Pons (tissue), 1 donor: ENCODE results near the gene ADAMTS14.
"Not testable (repeated sequence)": the region's sequence is repeated elsewhere in the genome, so short reads cannot be mapped to it uniquely, and the experiment has no call there.

Experiments
- DNase-seq: peaks from one replicate; pipeline ENCODE4 v3.0.0-alpha.2; 2016; ENCODE audit warnings: low spot score

The ADAMTS14 gene, protein sequence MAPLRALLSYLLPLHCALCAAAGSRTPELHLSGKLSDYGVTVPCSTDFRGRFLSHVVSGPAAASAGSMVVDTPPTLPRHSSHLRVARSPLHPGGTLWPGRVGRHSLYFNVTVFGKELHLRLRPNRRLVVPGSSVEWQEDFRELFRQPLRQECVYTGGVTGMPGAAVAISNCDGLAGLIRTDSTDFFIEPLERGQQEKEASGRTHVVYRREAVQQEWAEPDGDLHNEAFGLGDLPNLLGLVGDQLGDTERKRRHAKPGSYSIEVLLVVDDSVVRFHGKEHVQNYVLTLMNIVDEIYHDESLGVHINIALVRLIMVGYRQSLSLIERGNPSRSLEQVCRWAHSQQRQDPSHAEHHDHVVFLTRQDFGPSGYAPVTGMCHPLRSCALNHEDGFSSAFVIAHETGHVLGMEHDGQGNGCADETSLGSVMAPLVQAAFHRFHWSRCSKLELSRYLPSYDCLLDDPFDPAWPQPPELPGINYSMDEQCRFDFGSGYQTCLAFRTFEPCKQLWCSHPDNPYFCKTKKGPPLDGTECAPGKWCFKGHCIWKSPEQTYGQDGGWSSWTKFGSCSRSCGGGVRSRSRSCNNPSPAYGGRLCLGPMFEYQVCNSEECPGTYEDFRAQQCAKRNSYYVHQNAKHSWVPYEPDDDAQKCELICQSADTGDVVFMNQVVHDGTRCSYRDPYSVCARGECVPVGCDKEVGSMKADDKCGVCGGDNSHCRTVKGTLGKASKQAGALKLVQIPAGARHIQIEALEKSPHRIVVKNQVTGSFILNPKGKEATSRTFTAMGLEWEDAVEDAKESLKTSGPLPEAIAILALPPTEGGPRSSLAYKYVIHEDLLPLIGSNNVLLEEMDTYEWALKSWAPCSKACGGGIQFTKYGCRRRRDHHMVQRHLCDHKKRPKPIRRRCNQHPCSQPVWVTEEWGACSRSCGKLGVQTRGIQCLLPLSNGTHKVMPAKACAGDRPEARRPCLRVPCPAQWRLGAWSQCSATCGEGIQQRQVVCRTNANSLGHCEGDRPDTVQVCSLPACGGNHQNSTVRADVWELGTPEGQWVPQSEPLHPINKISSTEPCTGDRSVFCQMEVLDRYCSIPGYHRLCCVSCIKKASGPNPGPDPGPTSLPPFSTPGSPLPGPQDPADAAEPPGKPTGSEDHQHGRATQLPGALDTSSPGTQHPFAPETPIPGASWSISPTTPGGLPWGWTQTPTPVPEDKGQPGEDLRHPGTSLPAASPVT

DNA sequence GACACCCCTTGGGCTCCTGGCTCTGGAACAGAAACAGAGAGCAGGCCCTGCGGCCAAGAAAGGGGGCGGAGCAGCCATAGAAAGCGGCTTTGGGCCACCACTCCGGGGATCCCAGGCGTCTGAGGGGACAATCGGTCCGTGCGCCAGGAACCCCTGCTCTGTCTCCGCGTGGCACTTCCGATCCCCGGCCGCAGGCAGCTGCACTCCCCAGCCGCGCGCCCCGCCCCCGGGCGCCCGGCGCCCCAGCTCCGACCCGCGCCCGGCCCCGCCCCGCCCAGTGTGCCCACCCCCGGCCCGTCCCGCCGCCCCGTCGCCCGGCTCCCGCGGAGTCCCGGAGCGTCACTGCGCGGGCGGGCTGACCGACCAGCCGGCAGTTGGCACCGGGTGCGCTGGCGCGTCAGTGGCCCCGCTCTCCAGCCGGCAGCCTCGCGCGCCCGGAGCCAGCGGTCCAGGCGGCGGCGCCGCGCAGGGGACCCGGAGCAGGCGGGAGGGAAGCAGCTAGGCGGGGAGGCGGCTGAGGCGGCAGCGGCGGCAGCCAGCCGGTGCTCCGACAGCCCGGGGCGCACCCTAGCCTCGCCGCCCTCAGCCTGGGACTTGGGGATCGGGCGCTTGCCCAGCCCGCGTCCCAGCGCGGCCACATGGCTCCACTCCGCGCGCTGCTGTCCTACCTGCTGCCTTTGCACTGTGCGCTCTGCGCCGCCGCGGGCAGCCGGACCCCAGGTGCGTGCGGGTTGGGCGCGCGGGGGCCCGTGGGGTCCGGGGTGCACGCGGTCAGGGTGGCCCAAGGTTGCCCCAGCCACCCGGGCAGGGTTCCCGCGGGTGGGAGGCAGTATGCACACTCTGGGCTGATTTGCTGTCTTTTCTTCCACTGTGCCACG lies at the start of gene ADAMTS14:
Gene ADAMTS14 (plus strand): TSS at position 342 of the 878 bp plus-strand sequence. CDS start 297 bp downstream, at position 639.
- DNase-seq: peak; percentile 43

DNA sequence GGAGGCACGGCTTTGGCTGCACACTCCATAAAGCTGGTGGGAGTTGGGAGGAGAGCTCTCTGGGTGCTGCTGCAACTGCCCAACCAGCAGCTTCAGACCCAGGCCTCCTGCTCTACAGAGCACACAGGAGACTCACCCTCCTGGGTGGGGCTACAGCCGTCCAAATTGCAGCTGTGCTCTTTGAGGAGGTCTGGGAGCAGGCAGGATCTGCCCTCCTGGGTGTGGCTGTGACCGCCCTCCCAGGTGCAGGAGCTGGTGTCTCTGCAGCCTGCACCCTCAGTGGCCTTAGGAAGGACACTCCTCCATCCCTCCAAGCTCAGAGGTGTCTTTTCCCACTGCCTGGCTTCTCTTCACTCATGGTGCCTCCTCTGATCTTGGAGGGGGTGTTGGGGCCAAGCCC lies 49.8 kb upstream of the ADAMTS14 start:
- DNase-seq: no peak

DNA sequence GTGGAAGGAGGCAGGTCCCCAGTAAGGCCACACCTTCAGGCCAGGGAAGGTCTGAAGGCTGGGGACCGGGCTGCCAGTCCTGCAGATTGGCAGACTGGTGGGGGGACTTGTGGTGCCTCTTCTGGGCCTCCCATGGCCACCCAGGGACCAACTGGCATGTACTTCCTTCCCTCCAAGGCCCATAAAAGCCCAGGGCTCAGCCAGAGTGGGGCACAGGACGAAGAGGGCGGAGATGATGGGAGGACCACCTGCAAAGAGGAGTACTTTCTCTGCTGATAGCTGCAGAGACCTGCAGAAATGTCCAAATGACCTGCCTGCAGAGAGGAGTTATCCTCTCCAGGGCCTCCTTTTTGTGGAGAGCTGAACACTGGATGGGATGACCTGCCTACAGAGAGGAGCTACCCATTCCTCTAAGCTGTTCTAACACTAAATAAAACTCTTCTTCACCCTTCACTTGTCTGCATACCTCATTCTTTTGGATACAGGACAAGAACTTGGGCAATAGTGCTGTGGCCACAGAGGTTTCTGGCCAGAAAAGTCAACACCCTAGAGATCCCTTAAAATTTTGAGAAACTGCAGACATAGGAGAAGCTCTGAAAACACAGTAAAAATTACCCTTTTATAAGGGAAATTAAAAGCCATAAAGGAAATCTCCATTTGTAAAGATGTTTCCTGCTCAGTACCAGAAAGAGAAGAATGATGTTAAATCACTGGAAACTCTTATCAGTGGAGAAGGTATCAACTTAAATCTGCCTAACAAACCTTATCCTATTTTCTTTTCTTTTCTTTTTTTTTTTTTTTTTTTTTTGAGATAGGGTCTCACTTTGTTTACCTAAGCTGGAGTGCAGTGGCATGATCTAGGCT lies 49.1 kb upstream of the ADAMTS14 start:
- DNase-seq: no peak

DNA sequence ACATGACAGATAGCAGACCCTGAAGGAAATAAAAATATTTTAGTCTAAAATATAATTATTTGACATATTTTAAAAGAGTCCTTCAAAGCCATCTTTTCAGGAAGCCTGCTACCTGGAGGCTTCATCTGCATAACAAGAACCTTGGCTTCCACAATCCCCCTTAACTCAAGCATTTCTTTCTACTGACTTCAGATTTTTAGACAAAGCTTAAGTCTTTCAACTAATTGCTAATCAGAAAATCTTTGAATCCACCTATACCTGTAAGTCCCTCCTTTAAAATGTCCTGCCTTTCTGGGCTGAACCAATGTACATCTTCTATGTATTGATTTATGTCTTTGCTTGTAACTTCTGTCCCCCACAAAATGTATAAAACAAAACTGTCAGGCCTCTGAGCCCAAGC lies 46.2 kb upstream of the ADAMTS14 start:
- no peak for DNase-seq

DNA sequence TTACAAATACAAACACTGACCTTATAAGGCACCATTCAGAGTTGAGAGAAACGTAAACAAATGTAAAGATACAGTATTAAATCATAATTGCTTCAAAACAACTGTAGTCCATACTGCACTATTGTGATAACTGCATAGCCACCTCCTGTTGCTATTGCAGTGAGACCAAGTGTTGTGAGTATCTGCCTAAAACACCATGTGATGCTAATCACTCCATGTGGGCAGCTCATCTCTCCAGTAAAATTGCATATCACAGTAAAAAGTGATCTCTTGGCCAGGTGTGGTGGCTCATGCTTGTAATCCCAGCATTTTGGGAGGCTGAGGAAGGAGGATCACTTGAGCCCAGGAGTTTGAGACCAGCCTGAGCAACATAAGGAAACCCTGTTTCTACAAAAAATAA lies 43.0 kb upstream of the ADAMTS14 start:
- DNase-seq: no peak

DNA sequence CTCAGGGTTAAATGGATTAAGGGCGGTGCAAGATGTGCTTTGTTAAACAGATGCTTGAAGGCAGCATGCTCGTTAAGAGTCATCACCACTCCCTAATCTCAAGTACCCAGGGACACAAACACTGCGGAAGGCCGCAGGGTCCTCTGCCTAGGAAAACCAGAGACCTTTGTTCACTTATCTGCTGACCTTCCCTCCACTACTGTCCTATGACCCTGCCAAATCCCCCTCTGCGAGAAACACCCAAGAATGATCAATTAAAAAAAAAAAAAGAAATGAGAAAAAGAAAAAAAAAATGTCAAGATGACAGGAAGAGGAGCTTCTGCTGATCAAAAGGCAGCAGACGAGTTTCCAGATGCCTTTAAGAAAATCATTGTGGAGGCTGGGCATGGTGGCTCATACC lies 40.6 kb upstream of the ADAMTS14 start:
- DNase-seq: not testable (repeated sequence)

DNA sequence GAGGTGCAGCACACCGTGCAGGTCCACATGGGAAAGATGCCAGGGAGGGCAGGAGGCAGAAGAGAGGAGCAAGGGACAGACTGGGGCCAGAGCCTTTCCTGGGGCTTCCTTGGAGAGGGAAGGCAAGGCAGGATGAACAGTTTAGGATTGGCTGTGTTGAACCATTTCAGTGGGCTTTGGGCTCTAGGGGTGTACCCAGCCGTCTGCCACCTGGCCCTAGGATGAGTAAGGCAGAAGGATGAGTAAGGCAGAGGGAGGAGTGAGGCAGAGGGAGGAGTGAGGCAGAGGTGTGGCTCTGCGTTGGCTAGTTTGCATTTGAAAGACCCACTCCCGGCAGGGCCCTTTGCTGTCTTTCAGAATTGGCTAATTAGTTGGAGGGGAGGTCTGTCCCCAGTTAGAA lies 38.3 kb upstream of the ADAMTS14 start:
- no peak for DNase-seq

DNA sequence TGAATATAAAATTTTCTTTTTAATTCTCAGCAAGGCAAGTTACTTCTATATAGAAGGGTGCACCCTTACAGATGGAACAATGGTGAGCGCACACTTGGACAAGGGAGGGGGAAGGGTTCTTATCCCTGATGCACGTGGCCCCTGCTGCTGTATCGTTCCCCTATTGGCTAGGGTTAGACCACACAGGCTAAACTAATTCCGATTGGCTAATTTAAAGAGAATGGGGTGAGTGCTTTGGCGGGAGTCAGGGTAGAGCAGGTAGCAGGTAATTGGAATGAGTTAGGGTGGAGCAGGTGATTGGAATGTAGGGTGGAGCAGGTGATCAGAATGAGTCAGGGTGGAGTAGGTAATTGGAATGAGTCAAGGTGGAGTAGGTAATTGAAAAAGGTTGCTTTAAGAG lies 37.8 kb upstream of the ADAMTS14 start:
- DNase-seq: not testable (repeated sequence)

DNA sequence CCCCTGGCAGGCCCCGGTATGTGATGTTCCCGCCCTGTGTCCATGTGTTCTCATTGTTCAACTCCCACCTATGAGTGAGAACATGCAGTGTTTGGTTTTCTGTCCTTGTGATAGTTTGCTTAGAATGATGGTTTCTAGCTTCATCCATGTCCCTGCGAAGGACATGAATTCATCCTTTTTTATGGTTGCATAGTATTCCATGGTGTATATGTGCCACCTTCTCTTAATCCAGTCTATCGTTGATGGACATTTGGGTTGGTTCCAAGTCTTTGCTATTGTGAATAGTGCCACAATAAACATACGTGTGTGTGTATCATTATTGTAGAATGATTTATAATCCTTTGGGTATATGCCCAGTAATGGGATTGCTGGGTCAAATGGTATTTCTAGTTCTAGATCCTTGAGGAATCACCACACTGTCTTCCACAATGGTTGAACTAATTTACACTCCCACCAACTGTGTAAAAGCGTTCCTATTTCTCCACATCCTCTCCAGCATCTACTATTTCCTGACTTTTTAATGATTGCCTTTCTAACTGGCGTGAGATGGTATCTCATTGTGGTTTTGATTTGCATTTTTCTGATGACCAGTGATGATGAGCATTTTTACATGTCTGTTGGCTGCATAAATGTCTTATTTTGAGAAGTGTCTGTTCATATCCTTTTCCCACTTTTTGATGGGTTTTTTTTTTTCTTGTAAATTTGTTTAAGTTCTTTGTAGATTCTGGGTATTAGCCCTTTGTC lies 32.5 kb upstream of the ADAMTS14 start:
- DNase-seq: not testable (repeated sequence)

DNA sequence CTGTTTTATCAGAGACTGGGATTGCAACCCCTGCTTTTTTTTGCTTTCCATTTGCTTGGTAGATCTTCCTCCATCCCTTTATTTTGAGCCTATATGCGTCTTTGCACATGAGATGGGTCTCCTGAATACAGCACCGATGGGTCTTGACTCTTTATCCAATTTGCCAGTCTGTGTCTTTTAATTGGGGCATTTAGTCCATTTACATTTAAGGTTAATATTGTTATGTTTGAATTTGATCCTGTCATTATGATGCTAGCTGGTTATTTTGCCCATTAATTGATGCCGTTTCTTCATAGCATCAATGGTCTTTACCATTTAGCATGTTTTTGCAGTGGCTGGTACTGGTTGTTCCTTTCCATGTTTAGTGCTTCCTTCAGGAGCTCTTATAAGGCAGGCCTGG lies 29.0 kb upstream of the ADAMTS14 start:
- not testable (repeated sequence) for DNase-seq

DNA sequence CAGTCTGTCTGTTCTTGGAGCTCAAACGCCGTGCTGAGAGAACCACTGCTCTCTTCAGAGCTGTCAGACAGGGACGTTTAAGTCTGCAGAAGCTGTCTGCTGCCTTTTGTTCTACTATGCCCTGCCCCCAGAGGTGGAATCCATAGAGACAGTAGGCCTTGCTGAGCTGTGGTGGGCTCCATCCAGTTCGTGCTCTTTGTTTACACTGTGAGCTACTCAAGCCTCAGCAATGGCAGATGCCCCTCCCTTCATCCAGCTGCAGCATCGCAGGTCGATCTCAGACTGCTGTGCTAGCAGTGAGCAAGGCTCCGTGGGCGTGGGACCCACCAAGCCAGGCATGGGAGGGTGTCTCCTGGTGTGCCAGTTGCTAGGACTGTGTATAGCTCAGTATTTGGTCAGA lies 27.3 kb upstream of the ADAMTS14 start:
- DNase-seq: not testable (repeated sequence)

DNA sequence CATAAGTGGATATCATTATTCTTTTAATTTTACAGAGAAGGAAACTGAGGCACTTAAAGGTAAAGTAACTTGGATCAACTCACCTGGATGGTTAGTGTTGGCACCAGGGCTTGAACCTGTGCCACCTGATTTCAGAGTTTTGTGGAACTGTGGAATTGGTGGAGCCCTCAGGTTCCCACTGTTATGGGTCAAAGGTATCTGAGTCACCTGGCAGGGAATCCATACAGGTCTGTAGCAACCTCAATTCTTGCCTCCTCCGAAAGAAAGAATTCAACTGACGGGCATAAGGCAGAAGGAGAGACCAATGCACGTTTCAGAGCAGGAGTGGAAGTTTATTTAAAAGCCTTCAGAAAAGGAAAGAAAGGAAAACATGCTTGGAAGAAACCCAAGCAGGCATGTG lies 25.2 kb upstream of the ADAMTS14 start:
- DNase-seq: no peak

DNA sequence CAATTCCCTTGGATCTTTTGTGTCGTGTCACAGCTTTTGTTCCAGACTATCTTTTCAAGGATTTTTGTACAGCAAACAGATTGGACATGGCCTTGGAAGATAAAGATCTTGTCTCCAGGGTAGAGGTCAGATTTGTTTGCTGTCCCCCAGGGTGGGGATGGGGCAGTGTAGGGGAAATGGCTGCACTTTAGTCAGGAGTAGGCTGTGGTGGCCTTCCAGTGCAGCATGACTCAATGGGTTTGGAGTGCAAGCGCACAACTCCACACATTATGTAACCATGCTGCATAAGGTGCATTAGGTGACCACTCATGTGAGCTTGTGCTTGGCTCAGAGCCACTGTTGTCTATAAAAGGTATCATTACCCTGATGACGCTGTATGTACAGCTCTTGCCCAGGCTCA lies 23.9 kb upstream of the ADAMTS14 start:
- DNase-seq: no peak

DNA sequence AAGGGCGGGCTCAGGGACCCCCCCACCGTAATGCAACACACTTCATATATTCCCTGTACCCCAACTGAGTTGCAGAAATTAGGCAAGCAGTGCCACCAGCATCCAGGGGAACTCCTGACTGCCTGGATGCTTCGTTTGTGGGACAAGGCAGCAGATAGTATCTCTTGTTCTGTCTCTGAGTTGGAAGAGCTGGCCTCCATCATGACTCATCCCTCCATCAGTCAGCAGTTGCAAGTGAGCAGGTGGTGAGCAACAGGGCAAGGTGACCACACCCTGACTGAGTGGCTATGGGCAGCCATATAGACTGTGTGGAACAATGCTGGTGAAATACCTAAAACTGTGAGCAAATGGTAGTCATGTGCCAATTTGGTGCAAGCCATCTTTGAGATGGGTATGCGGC lies 22.8 kb upstream of the ADAMTS14 start:
- no peak for DNase-seq

DNA sequence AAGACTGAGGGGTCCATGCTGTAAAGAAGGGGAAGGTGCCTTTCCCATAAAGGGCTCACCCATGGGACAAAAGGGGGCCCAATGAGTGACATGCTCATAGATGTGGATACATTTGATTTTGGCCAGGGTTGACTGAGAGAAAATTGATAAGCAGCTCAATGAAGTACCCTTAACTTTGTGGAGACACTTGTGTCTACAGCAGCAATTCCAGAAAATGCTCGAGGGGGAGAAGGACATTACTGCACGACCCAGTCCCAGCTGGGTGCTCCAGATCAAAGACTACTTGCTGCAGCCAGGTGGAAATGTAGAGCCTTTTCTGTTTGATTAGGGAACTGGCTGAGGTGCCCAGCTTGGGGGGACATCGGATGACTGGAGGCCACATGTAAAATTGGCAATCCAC lies 22.2 kb upstream of the ADAMTS14 start:
- no peak for DNase-seq

DNA sequence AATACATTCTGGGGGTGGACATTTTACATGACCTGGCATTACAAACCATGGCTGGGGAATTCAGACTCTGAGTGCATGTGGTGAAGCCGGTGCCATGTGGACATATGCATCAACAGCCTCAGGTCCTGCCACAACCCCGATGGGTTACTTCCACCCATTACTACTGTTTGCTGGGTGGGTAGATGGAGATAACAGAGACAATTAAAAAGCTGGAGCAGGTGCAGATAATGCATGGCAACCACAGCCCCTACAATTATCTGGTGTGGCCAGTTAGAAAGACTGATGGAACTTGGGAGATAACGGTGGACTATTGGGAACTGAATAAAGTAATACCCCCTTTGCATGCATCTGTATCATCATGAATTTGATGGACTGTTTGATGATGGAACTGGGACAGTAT lies 21.6 kb upstream of the ADAMTS14 start:
- DNase-seq: no peak

DNA sequence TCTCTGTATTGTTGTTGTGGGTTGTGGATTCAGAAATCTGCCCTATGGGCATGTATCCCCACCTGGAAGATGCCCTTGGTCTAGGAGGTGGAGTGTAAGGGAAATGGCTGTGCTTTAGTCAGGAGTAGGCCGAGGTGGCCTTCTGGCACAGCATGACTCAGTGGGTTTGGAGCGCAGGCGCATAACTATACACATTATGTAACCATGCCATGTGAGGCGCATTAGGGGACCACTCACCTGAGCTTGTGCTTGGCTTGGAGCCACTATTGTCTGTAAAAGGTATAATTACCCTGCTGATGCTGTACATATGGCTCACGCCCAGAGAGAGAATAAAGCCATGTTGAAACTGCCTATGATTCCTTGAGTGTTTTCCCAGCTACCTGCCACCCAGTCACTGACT lies 20.6 kb upstream of the ADAMTS14 start:
- no peak for DNase-seq

DNA sequence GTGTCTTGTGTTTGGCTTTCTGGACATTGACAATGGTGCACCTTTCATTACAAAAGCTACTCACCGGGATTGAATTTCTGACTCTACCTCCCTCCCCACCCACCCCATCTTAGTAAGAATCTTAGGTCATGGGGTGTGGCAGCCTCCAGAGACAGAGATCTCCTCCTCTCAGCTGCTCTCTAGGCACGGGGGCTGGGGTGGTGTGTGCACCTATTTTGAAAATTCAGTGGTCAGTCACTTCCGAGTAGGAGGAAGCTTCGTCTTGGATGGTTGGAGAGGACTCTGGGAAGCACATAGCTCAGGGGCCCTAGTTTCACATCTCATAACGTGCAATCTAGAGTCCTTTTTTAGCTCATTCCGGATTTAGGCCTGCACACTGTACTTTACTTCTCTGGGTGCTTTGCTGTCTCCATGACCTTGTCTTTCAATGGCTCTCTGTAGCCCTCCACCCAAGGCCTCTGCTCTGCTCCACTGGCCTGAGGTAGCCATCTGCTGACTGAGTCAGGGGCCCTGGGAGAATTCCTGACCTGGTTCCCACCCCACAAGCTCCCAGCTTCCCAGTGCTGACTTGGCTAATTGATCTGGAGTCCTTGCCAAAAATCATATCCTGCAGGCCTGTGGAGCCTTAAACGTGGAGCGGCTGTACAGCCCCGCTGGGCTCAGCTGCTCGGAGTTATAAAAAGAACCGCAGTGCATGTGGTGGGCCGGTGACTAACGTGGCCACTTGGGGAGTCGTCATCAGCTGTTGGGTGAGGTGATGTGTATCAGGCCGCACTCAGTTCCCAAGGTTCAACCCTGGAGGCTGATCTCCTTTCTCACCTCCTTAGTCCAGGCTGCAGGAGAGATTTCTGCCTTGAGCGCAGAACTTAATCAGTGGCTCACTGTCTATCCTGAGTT lies 19.3 kb upstream of the ADAMTS14 start:
- DNase-seq: no peak

DNA sequence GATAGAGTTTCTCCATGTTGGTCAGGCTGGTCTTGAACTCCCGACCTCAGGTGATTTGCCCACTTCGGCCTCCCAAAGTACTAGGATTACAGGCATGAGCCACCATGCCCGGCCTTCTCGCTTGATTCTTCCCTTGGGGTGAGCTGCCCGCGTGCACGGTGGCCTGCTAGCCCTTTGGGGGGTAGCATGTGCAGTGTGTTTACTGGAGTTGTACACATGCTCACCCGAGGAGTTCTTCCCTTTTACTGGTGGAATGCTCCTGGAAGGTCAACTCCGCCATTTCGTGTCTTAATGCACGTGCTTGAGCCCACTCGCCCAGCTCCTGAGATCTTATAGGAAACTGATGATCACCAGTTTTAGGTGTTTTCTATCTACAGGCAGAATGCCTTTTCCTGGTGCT lies 17.0 kb upstream of the ADAMTS14 start:
- DNase-seq: no peak
